H9 (cell line): ENCODE results near the gene EBLN2. TPM values are rescaled to one million over a fixed set of nuclear protein-coding genes. Genes with fewer than 3 reads are reported as not detected.

ENCODE experiments used
- DNase-seq: peaks from one replicate; pipeline ENCODE4 v3.0.0-alpha.2; 2017
- H2AFZ ChIP-seq: one replicate; pipeline ENCODE4 v1.6.1; 2013; ENCODE audit warnings: mild to moderate bottlenecking, low read length, control low read depth, moderate library complexity
- H2AK5ac ChIP-seq: 2 replicates; pipeline ENCODE4 v1.6.1; 2013; ENCODE audit warnings: low read length, control low read depth, mixed read lengths; ENCODE audit not compliant: insufficient read length
- H2BK120ac ChIP-seq: one replicate; pipeline ENCODE4 v1.6.1; 2013; ENCODE audit warnings: low read depth, mild to moderate bottlenecking, low read length, control low read depth, inconsistent platforms; ENCODE audit not compliant: poor library complexity, severe bottlenecking
- H2BK12ac ChIP-seq: 2 replicates; pipeline ENCODE4 v1.6.1; 2013; ENCODE audit warnings: low read length, control low read depth, mixed read lengths, low read depth; ENCODE audit not compliant: insufficient read length
- H2BK15ac ChIP-seq: 2 replicates; pipeline ENCODE4 v1.6.1; 2013; ENCODE audit warnings: low read depth, low read length, control low read depth
- H2BK20ac ChIP-seq: one replicate; pipeline ENCODE4 v1.6.1; 2013; ENCODE audit warnings: low read depth, mild to moderate bottlenecking, low read length, control low read depth, inconsistent platforms; ENCODE audit not compliant: poor library complexity, severe bottlenecking
- H2BK5ac ChIP-seq: 2 replicates; pipeline ENCODE4 v1.6.1; 2013; ENCODE audit warnings: low read length, control low read depth, mixed read lengths; ENCODE audit not compliant: insufficient read length
- H3K14ac ChIP-seq: 2 replicates; pipeline ENCODE4 v1.6.1; 2013; ENCODE audit warnings: low read length, control low read depth; ENCODE audit not compliant: insufficient read depth
- H3K18ac ChIP-seq: 2 replicates; pipeline ENCODE4 v1.6.1; 2013; ENCODE audit warnings: low read depth, mild to moderate bottlenecking, mixed read lengths, low read length, control low read depth; ENCODE audit not compliant: insufficient read length
- H3K23ac ChIP-seq: 2 replicates; pipeline ENCODE4 v1.6.1; 2013; ENCODE audit warnings: low read length, control low read depth, mixed read lengths, low read depth; ENCODE audit not compliant: insufficient read length
- H3K23me2 ChIP-seq: 2 replicates; pipeline ENCODE4 v1.6.1; 2013; ENCODE audit warnings: low read depth, mild to moderate bottlenecking, mixed read lengths, low read length, control low read depth; ENCODE audit not compliant: insufficient read length, poor library complexity, severe bottlenecking
- H3K27ac ChIP-seq: 2 replicates; pipeline ENCODE4 v1.5.1; 2013; ENCODE audit warnings: low read length, control low read depth, mixed read lengths, low read depth; ENCODE audit not compliant: insufficient read length
- H3K27me3 ChIP-seq: 2 replicates; pipeline ENCODE4 v1.6.1; 2013; ENCODE audit warnings: low read length, control low read depth, inconsistent platforms; ENCODE audit not compliant: insufficient read depth
- H3K4ac ChIP-seq: 2 replicates; pipeline ENCODE4 v1.6.1; 2013; ENCODE audit warnings: low read depth, mild to moderate bottlenecking, control low read depth, inconsistent platforms, low read length, moderate library complexity
- H3K4me1 ChIP-seq: 2 replicates; pipeline ENCODE4 v1.6.1; 2013; ENCODE audit warnings: low read length, control low read depth, inconsistent platforms; ENCODE audit not compliant: insufficient read depth
- H3K4me2 ChIP-seq: 2 replicates; pipeline ENCODE4 v1.6.1; 2013; ENCODE audit warnings: low read length, control low read depth, mixed read lengths; ENCODE audit not compliant: insufficient read length, insufficient read depth
- H3K56ac ChIP-seq: 2 replicates; pipeline ENCODE4 v1.6.1; 2013; ENCODE audit warnings: low read depth, mild to moderate bottlenecking, mixed read lengths, low read length, control low read depth; ENCODE audit not compliant: insufficient read length
- H3K79me1 ChIP-seq: 2 replicates; pipeline ENCODE4 v1.6.1; 2013; ENCODE audit warnings: low read depth, mild to moderate bottlenecking, moderate library complexity, low read length, control low read depth, inconsistent platforms; ENCODE audit not compliant: insufficient read depth, poor library complexity, severe bottlenecking
- H3K79me2 ChIP-seq: 2 replicates; pipeline ENCODE4 v1.6.1; 2013; ENCODE audit warnings: low read length, control low read depth, inconsistent platforms; ENCODE audit not compliant: insufficient read depth
- H3K9ac ChIP-seq: 2 replicates; pipeline ENCODE4 v1.6.1; 2013; ENCODE audit warnings: low read length, control low read depth, mixed read lengths; ENCODE audit not compliant: insufficient read length; ENCODE audit errors: extremely low read depth
- H3K9me3 ChIP-seq: one replicate; pipeline ENCODE4 v1.6.1; 2013; ENCODE audit warnings: low read depth, low read length, inconsistent platforms; ENCODE audit not compliant: control insufficient read depth
- H3T11ph ChIP-seq: one replicate; pipeline ENCODE4 v1.6.1; 2013; ENCODE audit warnings: mild to moderate bottlenecking, low read length, control low read depth, inconsistent platforms
- H4K20me1 ChIP-seq: one replicate; pipeline ENCODE4 v1.6.1; 2013; ENCODE audit not compliant: control insufficient read depth, insufficient read length, insufficient read depth
- H4K5ac ChIP-seq: 2 replicates; pipeline ENCODE4 v1.6.1; 2013; ENCODE audit warnings: low read depth, mild to moderate bottlenecking, mixed read lengths, low read length, control low read depth; ENCODE audit not compliant: insufficient read length
- H4K8ac ChIP-seq: replicated peaks from 2 replicates; pipeline ENCODE4 v1.6.1; 2013; ENCODE audit warnings: low read length, control low read depth, mixed read lengths, low read depth; ENCODE audit not compliant: insufficient read length
- H4K91ac ChIP-seq: 2 replicates; pipeline ENCODE4 v1.6.1; 2013; ENCODE audit warnings: low read depth, mild to moderate bottlenecking, moderate library complexity, mixed read lengths, low read length, control low read depth; ENCODE audit not compliant: insufficient read length
- H3K27ac Mint-ChIP-seq, 3 experiments: 2 replicates in 2 of 3; 3 replicates in 1 of 3; pipeline ENCODE4 v1.8.0; 2020 to 2021; ENCODE audit warnings: mixed read lengths in 3 of 3, mild to moderate bottlenecking in 1 of 3, moderate library complexity in 1 of 3
- H3K27me3 Mint-ChIP-seq: 2 replicates; pipeline ENCODE4 v1.8.0; 2021; ENCODE audit warnings: low read depth, mild to moderate bottlenecking, moderate library complexity, mixed read lengths
- H3K36me3 Mint-ChIP-seq, 3 experiments: 2 replicates in 2 of 3; 3 replicates in 1 of 3; pipeline ENCODE4 v1.8.0; 2020 to 2021; ENCODE audit warnings: low read depth in 3 of 3, mixed read lengths in 3 of 3; ENCODE audit not compliant: insufficient read depth in 1 of 3
- H3K4me1 Mint-ChIP-seq, 2 experiments: 2 replicates each; pipeline ENCODE4 v1.8.0; 2020; ENCODE audit warnings: mixed read lengths in 2 of 2
- H3K4me3 Mint-ChIP-seq, 2 experiments: 2 replicates in 1 of 2; 3 replicates in 1 of 2; pipeline ENCODE4 v1.8.0; 2020 to 2021; ENCODE audit warnings: mild to moderate bottlenecking in 2 of 2, mixed read lengths in 2 of 2, moderate library complexity in 1 of 2
- H3K9me3 Mint-ChIP-seq, 2 experiments: 2 replicates in 1 of 2; 3 replicates in 1 of 2; pipeline ENCODE4 v1.8.0; 2020; ENCODE audit warnings: mild to moderate bottlenecking in 2 of 2, mixed read lengths in 2 of 2, moderate library complexity in 1 of 2
- CTCF ChIP-seq: fragments of 200-600 bp; sonication (generic); conservative IDR thresholded peaks from 3 replicates; pipeline ENCODE4 v1.8.0; 2021; ENCODE audit warnings: antibody characterized with exemption, mild to moderate bottlenecking
- WGBS: extraction: QIAGEN DNeasy Blood & Tissue Kit; methylation state at CpG from one replicate; pipeline ENCODE4 v1.1.7; 2013; ENCODE audit warnings: missing lambda C conversion rate, low lambda C conversion rate, mixed read lengths; ENCODE audit not compliant: insufficient read length; ENCODE audit errors: extremely low coverage; 5-methylcytosine and 5-hydroxymethylcytosine counted together
- total RNA-seq: library from RNA; stranded (reverse); gene quantifications from 2 replicates; pipeline ENCODE4 v1.2.1, GENCODE V29; 2021

The EBLN2 gene
- total RNA-seq, 1 experiment from 2014 or later: 6.1 TPM

- Histone ChIP-seq H3K14ac (no peak overlapping the region), H2BK20ac (no peak overlapping the region), H3K18ac (no peak overlapping the region), H4K8ac (no peak overlapping the region), H2BK120ac (no peak overlapping the region), H2AFZ (no peak overlapping the region), H3T11ph (no peak overlapping the region), H3K23me2 (no peaks in the 10 kb centered on the region), H3K27ac (no peak overlapping the region), H3K4me1 (peaks cover 2% of the 10 kb centered on the region; the same call in 1 of the 2 replicates), H2BK5ac (no peak overlapping the region), H2BK12ac (no peak overlapping the region), H4K5ac (no peak overlapping the region), H3K56ac (no peak overlapping the region), H3K4ac (no peak overlapping the region), H3K23ac (no peak overlapping the region), H3K79me1 (peaks cover 2% of the 10 kb centered on the region), H4K91ac (no peak overlapping the region), H3K4me2 (no peak overlapping the region), H3K79me2 (peaks cover 61% of the 10 kb centered on the region; the same call in 1 of the 2 replicates), H3K9me3 (no peaks in the 10 kb centered on the region), H3K9ac (no peak overlapping the region), H3K27me3 (no peaks in the 10 kb centered on the region), H4K20me1 (no peaks in the 10 kb centered on the region), H2BK15ac (no peak overlapping the region), H2AK5ac (no peak overlapping the region)
- no peak for TF ChIP-seq CTCF
- Mint-ChIP-seq H3K27me3 (no peaks in the 10 kb centered on the region), H3K9me3 (no peaks in the 10 kb centered on the region), H3K36me3 (peaks cover 3 to 12% (median 7%) of the 10 kb centered on the region in 3 experiments; a peak in 6 of 7 replicates), H3K4me1 (peaks cover 27 to 37% of the 10 kb centered on the region in 2 experiments), H3K4me3 (no peak overlapping the region), H3K27ac (no peak overlapping the region; a peak in 1 of 7 replicates)
- WGBS: no CpG with 5 or more reads among the region's 2 CpGs
- DNase-seq: no peak
Observed at GRCh38 chr3:73031573-73032103, 29.8 kb upstream of the EBLN2 start.
